ES-I3 (cell line): ENCODE data around the gene SLC22A4.

ENCODE experiments used
- H3K36me3 ChIP-seq: 2 replicates; pipeline ENCODE4 v1.6.1; 2013; ENCODE audit warnings: mild to moderate bottlenecking, low read length, control low read depth, moderate library complexity; ENCODE audit not compliant: insufficient read depth
- H3K4me1 ChIP-seq: 2 replicates; pipeline ENCODE4 v1.6.1; 2013; ENCODE audit warnings: mild to moderate bottlenecking, control low read depth, low read length; ENCODE audit not compliant: insufficient read depth
- H3K9ac ChIP-seq: 2 replicates; pipeline ENCODE4 v1.6.1; 2013; ENCODE audit warnings: low read depth, mild to moderate bottlenecking, low read length, moderate library complexity
- H3K9me3 ChIP-seq: 2 replicates; pipeline ENCODE4 v1.6.1; 2013; ENCODE audit warnings: mild to moderate bottlenecking, low read length, moderate library complexity; ENCODE audit not compliant: control insufficient read depth, insufficient read depth

Gene SLC22A4

GRCh38 chr5:132258102-132259068 lies 35.8 kb upstream of the SLC22A4 start:
- Histone ChIP-seq H3K9me3 (no peaks in the 10 kb centered on the region), H3K9ac (peak overlapping the region; percentile 65), H3K4me1 (peaks cover 17% of the 10 kb centered on the region; the same call in 1 of the 2 replicates), H3K36me3 (no peaks in the 10 kb centered on the region)

GRCh38 chr5:132259069-132259851 lies 34.9 kb upstream of the SLC22A4 start:
- Histone ChIP-seq H3K9ac (peak overlapping the region; percentile 19; the same call in 1 of the 2 replicates), H3K9me3 (no peaks in the 10 kb centered on the region), H3K36me3 (no peaks in the 10 kb centered on the region), H3K4me1 (peaks cover 17% of the 10 kb centered on the region; the same call in 1 of the 2 replicates)

- peaks cover 17% of the 10 kb centered on the region; the same call in 1 of the 2 replicates for H3K4me1 ChIP-seq
- H3K9ac ChIP-seq: no peak overlapping the region
- H3K9me3 ChIP-seq: no peaks in the 10 kb centered on the region
- no peaks in the 10 kb centered on the region for H3K36me3 ChIP-seq
Observed at GRCh38 chr5:132260051-132260450, 34.1 kb upstream of the SLC22A4 start.

GRCh38 chr5:132260714-132261551 lies 33.3 kb upstream of the SLC22A4 start:
- Histone ChIP-seq H3K9ac (no peak overlapping the region), H3K4me1 (peaks cover 17% of the 10 kb centered on the region; the same call in 1 of the 2 replicates), H3K36me3 (no peaks in the 10 kb centered on the region), H3K9me3 (no peaks in the 10 kb centered on the region)

GRCh38 chr5:132261881-132262845 lies 32.0 kb upstream of the SLC22A4 start:
- Histone ChIP-seq H3K9ac (no peak overlapping the region), H3K9me3 (no peaks in the 10 kb centered on the region), H3K4me1 (peaks cover 17% of the 10 kb centered on the region; the same call in 1 of the 2 replicates), H3K36me3 (no peaks in the 10 kb centered on the region)

- Histone ChIP-seq H3K9me3 (no peaks in the 10 kb centered on the region), H3K36me3 (no peaks in the 10 kb centered on the region), H3K4me1 (peaks cover 17% of the 10 kb centered on the region; the same call in 1 of the 2 replicates), H3K9ac (no peak overlapping the region)
Observed at GRCh38 chr5:132262882-132263547, 31.2 kb upstream of the SLC22A4 start.

- Histone ChIP-seq H3K4me1 (peaks cover 17% of the 10 kb centered on the region; the same call in 1 of the 2 replicates), H3K9ac (no peak overlapping the region), H3K9me3 (no peaks in the 10 kb centered on the region), H3K36me3 (no peaks in the 10 kb centered on the region)
Observed at GRCh38 chr5:132263548-132264261, 30.5 kb upstream of the SLC22A4 start.

- H3K4me1 ChIP-seq: peaks cover 20% of the 10 kb centered on the region; the same call in 1 of the 2 replicates
- H3K9ac ChIP-seq: no peak overlapping the region
- H3K36me3 ChIP-seq: no peaks in the 10 kb centered on the region
- H3K9me3 ChIP-seq: no peaks in the 10 kb centered on the region
Observed at GRCh38 chr5:132264546-132265335, 29.5 kb upstream of the SLC22A4 start.

- Histone ChIP-seq H3K9me3 (no peaks in the 10 kb centered on the region), H3K36me3 (no peaks in the 10 kb centered on the region), H3K4me1 (peaks cover 12% of the 10 kb centered on the region; the same call in 1 of the 2 replicates), H3K9ac (no peak overlapping the region)
Observed at GRCh38 chr5:132265336-132266030, 28.7 kb upstream of the SLC22A4 start.

GRCh38 chr5:132266031-132266835 lies 28.0 kb upstream of the SLC22A4 start:
- Histone ChIP-seq H3K9me3 (no peaks in the 10 kb centered on the region), H3K4me1 (peaks cover 8% of the 10 kb centered on the region; the same call in 1 of the 2 replicates), H3K36me3 (no peaks in the 10 kb centered on the region), H3K9ac (no peak overlapping the region)
